Stimulated activated CD4-positive, alpha-beta T cell treated with anti-CD3 and anti-CD28 coated beads, Interleukin-15, amount 100 ng/mL, for 24 hours (primary cell): ENCODE data around the gene C5orf47.

Experiments
- DNase-seq: peaks from one replicate; pipeline ENCODE4 v3.0.0-alpha.2; 2020

Gene C5orf47, protein sequence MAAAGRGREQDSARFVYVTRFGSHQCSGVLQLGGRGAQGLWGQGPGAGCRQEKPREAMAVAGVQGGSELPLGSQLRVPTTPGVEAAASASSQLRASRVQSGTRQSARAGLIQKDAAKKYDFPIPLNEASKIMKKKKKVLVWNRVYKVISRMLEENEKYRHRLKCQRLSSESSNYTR

GRCh38 chr5:173988554-173989431, at the start of gene C5orf47:
TSS of gene C5orf47 (plus strand) at chr5:173989170. CDS start at chr5:173989264, 94 bp downstream.
- no peak for DNase-seq

GRCh38 chr5:173940269-173940668, 48.7 kb upstream of the C5orf47 start:
- DNase-seq, result no peak

- no peak for DNase-seq
These were observed 47.9 kb upstream of the C5orf47 start for GRCh38 chr5:173941102-173941501.

DNA sequence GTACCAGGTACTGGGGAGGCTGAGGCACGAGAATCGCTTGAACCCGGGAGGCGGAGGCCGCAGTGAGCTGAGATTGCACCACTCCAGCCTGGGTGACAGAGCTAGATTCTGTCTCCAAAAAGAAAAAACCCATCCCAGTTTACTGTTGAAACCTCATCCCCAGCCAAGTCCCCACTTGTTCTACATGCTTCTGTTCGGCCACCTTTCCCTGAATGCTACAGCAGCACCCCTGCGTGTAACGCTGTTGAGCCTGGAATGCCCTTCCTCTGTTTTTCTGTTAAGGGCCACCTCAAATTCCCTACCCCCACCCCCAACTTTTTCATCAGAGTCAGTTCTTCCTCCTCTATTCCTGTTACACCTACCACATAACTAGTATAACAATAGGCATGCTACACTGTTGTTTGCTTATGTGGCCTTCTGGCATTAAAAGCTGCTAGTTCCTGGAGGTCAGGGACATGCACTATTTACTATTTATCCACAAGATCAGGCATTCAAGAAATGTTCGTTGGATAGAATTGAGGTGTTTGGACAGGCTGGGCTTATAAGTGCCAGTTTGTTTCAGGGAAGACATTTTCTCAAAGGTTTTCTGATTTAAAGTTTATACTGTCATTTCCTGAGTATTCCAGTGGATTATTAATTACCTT, 47.1 kb upstream of the C5orf47 start:
- DNase-seq, result no peak

GRCh38 chr5:173944511-173944910, 44.5 kb upstream of the C5orf47 start:
- no peak for DNase-seq

DNA sequence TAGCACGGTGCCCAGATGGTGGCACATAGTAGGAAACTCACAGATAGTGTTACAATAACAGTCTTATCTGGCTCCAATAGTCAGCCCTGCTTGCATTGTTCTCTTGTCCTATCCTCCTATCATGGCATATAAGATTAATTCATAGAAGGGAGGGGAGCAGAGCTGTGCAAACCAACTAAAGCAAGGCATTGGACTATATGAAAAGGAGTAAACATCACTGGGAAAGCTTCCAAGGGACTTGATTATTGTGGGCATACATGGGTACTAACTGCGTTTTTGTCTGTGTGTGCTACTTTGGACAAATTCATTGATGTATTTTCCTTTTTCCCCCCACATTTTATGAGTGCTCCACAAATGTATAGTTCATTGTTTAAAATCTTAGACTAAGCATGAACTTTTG, 43.8 kb upstream of the C5orf47 start:
- no peak for DNase-seq

DNA sequence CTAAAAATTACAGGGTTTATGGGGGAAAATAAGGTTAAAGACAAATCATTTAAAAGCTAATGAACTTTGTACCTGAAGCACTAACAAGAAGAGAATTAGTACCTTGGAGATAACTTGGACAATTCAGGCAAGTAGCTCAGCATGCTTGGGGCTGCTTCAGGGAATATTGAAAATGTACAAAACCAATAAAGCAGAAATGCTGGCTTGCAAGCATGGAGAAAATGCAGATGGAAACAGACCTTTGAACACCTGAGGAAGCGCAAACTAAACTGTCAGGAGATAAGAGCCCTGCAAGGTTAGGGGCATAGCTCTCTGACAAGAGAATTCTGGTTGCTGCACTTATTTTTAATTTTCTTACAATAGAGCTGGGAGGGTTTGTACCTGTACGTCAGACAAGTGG, 42.6 kb upstream of the C5orf47 start:
- no peak for DNase-seq

DNA sequence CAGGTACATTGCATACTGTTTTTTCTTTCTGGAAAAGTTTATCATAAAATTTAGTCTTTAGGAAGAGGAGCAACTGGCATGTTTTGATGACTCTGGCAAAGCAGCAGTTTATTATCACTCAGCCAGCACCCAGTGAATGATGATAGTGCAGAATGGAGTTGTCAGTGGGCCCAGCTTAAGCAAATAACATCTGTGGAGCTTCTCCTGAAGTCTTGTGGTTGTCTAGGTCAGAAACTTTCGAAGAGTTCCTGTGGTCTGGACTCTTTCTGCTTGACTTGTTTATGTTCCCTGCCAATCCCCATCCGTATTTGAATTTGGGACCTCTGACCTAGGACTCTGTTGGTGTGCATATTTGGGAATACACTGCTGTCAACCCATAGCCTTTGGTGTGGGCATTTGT, 38.1 kb upstream of the C5orf47 start:
- no peak for DNase-seq

GRCh38 chr5:173953528-173954090, 35.4 kb upstream of the C5orf47 start:
- DNase-seq, result no peak

GRCh38 chr5:173954671-173955521, 34.1 kb upstream of the C5orf47 start:
- no peak for DNase-seq

GRCh38 chr5:173960986-173961385, 28.0 kb upstream of the C5orf47 start:
- no peak for DNase-seq

GRCh38 chr5:173961418-173961817, 27.6 kb upstream of the C5orf47 start:
- DNase-seq, result no peak

DNA sequence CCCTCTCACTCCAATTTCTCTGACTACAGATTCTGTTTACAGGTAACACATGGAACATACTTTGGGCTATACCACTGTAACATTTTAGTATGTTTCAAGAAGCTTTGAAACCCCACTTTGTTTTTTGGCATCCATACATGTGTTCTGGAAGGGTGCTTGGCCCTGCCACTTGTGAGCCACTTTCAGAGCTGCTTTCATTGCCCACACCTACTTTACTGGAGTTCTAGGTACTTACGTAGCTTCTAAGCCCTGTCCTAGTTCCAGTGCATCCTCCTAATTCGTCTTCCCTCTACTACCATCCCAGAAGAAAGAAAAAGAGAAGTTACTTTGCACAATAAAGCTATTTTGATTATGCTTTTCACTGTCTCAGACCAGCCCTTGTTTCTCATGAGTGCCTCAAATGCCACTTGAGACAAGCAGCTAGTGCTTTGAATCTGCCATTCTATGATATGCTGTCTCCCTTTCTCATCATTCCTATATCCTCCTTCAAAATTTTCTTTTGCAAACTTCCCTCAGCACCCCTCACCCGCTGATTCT, 26.5 kb upstream of the C5orf47 start:
- no peak for DNase-seq

DNA sequence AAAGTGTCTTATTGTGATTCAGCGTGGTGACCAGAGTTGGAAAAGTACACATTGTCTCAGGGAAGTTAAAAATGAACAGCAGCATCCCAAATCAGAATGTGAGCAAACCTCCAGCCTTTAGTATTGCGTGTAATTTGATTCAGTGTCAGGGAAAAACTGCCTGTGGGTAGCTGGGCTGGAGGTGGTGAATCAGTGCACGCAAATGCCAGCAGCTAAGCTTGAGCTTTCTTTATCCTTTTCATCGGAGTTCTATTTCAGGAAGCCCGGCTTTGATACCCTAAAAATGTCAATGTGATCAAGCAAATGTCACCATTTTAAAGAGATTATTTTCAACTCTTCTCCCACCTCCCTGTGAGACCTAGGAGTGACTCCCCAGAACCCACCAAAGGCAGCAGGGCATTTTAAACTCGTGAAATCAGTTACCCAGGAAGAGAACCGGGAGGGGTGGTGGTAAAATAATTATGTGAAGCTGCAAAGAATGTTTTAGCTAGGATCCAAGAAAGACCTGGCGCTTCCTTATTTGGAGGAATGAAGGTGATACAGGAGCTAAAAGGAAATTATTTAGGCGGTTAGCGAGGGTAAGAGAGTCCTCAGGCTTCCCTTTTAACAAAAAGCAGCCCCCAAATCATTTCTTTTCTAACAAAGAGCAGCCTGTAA, 25.7 kb upstream of the C5orf47 start:
- DNase-seq, result no peak

GRCh38 chr5:173963867-173964441, 25.0 kb upstream of the C5orf47 start:
- no peak for DNase-seq

GRCh38 chr5:173964506-173964905, 24.5 kb upstream of the C5orf47 start:
- no peak for DNase-seq

DNA sequence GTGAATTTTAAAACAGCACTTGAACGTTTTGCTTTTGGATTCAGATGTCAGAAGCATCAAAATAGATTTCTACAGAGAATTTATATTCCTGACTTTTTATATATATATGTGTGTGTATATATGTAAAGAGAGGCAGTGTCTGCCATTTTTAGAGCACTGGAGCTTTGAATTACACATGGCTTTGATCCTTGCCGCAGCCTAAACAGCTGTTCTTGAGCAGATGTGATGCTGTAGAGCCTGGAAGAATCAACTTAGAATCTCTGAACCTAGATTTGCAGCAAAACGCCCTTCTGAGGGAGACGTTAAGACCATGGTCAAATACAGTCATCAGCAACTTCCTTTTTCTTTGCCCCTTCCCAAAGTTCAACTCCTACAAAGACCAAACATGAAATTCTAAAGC, 21.7 kb upstream of the C5orf47 start:
- no peak for DNase-seq

GRCh38 chr5:173968154-173968797, 20.7 kb upstream of the C5orf47 start:
- DNase-seq, result no peak

DNA sequence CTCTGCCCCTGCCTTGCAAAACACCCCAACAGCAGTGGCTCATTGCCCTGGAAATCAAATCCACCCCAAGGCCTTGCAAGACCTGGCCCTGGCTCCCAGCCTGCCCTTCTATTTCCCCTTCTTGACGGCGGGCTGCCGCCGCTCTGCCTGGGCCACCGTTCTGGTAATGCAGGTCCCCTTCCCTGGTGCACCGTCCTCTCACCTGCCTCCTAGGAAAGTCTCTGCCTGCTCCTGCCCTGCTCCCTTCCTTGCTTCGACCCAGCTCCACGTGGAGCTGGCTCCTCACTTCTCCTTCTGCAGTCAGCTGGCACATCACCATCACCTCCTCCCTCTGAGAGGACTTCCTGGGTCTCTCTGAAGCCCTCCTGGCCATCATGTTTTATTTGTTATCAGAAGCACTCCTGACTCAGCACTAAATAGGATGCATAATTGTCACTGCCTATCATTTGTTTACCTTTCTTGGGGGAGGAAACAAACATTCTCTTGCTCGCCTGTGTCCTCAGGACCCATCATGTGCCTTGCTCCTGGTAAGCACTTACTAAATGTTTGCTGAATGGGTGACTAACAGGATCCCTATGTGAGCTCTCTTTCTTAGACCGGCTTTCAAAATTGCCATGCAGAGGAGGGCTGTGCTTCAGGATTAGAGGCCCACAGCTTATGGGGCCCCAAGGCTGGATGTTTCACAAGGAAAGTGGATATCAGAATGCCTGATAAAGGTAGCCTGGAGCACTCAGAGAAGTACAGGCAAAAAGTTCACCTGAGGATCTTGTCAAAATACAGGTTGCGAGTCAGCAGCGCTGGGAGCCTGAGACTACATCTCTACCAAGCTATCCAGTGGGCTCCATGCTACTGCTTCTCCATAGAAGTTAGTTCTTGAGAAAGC, 19.6 kb upstream of the C5orf47 start:
- no peak for DNase-seq
